IPS-18c (cell line): ENCODE results near the gene PLK4.
"Not testable (repeated sequence)": the region's sequence is repeated elsewhere in the genome, so short reads cannot be mapped to it uniquely, and the experiment has no call there.

Experiments used
- H3K4me3 ChIP-seq: 2 replicates; pipeline ENCODE4 v1.7.0; 2013; ENCODE audit warnings: low read depth, mild to moderate bottlenecking, low read length, moderate library complexity; ENCODE audit not compliant: insufficient read depth
- H3K9me3 ChIP-seq: one replicate; pipeline ENCODE4 v1.6.1; 2013; ENCODE audit warnings: mild to moderate bottlenecking, low read length, moderate library complexity; ENCODE audit not compliant: control insufficient read depth, insufficient read depth

The PLK4 gene

DNA sequence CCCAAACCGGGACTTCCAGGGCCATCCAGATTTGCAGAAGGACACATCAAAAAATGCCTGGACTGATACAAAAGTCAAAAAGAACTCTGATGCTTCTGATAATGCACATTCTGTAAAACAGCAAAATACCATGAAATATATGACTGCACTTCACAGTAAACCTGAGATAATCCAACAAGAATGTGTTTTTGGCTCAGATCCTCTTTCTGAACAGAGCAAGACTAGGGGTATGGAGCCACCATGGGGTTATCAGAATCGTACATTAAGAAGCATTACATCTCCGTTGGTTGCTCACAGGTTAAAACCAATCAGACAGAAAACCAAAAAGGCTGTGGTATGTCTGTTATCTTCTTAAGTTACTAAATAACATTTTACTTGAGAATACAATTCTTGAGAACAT is 9.2 kb downstream of the PLK4 start:
- no peaks in the 10 kb centered on the region for H3K9me3 ChIP-seq

DNA sequence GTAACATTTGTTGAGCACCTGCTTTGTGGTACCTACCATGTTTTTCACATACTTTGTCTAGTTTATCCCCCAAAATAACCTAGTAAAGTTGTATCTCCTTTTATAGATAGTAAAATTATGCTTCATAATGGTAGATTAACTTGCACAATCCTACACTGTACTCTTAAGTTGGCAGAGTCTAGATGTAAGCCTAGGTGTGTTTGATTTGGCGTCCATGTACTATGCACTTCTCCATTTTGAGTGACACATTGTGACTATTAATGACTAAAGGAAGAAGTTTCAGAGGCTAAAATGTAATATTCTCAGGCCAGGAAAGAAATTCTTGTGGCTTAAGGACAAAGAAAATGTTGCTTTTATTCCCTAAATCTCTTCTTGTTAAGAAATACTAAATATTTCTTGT is 15.4 kb downstream of the PLK4 start:
- peaks cover 2% of the 10 kb centered on the region for H3K9me3 ChIP-seq
- H3K4me3 ChIP-seq, result no peak overlapping the region

More for the DNA sequence above, 9.2 kb downstream of the PLK4 start:
- no peak overlapping the region for H3K4me3 ChIP-seq

DNA sequence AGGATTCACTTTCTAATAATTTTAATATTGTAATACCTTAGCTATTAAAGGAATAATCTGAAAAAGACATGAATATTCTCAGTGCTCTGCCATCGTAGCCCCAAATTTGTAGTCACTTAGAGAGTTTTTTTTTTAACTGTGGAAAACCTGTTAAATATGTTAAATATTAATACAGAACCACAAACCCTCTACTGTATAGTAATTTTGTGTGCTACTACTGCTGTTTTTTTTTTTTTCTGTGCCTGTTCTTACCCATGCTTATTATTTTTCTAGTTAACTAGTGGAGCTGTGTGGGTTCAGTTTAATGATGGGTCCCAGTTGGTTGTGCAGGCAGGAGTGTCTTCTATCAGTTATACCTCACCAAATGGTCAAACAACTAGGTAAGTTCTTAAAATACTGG is 15.8 kb downstream of the PLK4 start:
- peaks cover 2% of the 10 kb centered on the region for H3K9me3 ChIP-seq
- no peak overlapping the region for H3K4me3 ChIP-seq

DNA sequence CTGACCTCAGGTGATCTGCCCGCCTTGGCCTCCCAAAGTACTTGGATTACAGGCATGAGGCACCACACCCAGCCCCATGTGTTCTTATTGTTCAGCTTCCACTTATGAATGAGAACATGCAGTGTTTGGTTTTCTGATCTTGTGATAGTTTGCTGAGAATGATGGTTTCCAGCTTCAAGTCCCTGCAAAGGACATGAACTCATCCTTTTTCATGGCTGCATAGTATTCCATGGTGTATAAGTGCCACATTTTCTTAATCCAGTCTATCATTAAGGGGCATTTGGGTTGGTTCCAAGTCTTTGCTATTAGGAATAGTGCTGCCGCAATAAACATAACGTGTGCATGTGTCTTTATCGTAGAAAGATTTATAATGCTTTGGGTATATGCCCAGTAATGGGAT is 19.0 kb downstream of the PLK4 start:
- not testable (repeated sequence) for H3K9me3 ChIP-seq, H3K4me3 ChIP-seq

DNA sequence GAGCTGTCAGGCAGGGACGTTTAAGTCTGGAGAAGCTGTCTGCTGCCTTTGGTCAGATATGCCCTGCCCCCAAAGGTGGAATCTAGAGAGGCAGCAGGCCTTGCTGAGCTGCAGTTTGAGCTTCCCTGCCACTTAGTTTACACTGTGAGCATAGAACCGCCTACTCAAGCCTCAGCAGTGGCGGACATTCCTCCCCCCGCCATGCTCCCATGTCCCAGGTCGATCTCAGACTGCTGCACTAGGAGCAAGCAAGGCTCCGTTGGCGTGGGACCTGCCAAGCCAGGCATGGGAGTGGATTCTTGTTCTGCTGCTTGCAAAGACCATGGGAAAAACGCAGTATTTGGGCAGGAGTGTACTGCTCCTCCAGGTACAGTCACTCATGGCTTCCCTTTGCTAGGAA is 24.3 kb downstream of the PLK4 start:
- H3K4me3 ChIP-seq, result no peak overlapping the region
- no peaks in the 10 kb centered on the region for H3K9me3 ChIP-seq

DNA sequence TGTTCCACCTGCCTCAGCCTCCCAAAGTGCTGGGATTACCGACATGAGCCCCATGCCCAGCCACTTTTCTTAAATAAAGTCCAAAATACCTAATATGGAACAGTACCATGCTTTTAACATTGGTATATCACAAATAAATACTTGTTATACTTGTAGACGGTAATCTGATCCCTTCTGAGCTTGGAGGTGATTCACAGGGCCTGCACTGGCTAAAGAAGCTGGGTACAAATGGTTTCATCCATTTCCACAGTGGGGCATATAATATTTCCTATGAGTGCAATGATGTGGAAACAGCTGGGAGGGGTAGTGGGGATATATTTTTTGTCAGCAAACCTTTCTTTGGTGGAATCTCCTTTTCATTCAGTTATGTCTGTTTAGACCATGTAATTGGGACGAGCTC is 35.8 kb downstream of the PLK4 start:
- Histone ChIP-seq H3K4me3 (no peak overlapping the region), H3K9me3 (no peaks in the 10 kb centered on the region)

DNA sequence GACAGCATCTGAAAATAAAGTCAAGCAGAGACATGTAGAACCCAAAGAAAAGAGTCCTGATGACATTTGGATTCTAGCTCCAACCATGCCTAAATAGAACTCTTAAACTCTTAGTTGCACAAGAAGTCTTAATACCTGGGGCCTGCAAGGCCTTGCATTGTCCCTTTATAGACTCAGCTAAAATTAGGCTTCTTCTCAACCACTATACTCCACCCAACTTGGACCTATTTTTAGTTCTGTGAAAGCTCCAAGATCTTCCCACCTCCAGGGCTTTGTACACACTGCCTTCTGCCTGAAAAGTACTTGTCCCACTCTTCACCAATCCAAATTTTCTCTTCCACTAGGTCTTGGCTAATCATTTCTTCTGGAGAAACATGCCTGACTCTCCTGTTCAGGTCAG is 36.5 kb downstream of the PLK4 start:
- Histone ChIP-seq H3K4me3 (no peak overlapping the region), H3K9me3 (no peaks in the 10 kb centered on the region)

DNA sequence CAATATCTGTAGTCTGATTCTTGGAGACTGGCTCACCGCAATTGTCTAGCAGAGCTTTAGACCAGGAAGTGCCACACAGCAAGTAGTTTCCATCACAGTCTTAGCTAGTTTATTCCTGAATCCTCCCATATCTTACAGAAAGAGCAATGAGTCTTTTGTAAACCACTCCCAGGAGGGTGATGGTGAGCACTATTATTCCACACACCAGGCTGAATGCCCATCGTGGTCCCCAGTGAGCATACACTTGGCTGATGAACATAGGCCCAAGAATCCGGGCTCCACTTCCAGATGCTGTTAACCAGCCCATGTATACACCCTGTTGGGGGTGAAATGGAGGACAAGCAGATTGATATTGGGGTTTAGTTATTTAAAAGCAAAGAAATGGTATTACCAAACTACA is 39.8 kb downstream of the PLK4 start:
- no peak overlapping the region for H3K4me3 ChIP-seq

DNA sequence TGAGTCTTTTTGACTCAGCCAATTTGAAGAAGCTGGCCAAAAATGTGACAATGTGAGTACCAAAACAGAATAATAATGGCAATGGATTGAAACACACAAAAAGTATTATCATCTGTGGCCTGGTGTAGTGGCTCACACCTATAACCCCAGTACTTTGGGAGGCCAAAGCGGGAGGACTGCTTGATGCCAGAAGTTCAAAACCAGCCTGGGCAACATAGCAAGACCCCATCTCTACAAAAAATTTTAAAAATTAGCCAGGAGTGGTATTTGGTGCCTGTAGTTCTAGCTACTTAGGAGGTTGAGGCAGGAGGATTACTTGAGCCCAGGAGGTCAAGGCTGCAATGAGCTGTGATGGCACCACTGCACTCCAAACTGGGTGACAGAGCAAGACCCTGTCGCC is 41.5 kb downstream of the PLK4 start:
- Histone ChIP-seq H3K4me3 (no peak overlapping the region), H3K9me3 (no peaks in the 10 kb centered on the region)

More for the DNA sequence above, 39.8 kb downstream of the PLK4 start:
- no peaks in the 10 kb centered on the region for H3K9me3 ChIP-seq

DNA sequence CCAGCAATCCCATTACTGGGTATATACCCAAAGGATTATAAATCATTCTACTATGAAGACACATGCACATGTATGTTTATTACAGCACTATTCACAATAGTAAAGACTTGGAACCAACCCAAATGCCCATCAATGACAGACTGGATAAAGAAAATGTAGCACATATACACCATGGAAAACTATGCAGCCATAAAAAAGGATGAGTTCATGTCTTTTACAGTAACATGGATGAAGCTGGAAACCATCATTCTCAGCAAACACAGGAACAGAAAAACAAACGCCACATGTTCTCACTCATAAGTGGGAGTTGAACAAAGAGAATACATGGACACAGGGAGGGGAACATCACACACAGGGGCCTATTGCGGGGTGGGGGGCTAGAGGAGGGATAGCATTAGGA is 45.0 kb downstream of the PLK4 start:
- H3K9me3 ChIP-seq, H3K4me3 ChIP-seq: not testable (repeated sequence)

DNA sequence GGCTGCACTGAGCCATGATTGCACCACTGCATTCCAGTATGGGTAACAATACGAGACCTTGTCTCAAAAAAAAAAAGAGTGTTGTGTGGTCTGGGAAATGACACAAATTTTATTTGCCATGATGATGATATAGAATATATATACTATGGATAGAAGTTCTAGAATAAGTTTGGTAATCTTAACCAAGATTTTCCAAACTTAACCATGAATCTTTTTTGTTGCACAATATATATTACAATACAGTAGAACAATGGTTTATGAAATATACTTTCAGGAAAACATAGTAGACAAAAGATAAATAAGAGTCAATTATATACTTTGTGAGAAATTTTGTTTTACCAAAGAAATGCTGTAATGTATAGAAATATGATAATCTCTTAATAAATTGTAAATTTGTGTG is 49.5 kb downstream of the PLK4 start:
- Histone ChIP-seq H3K9me3 (no peaks in the 10 kb centered on the region), H3K4me3 (no peak overlapping the region)

DNA sequence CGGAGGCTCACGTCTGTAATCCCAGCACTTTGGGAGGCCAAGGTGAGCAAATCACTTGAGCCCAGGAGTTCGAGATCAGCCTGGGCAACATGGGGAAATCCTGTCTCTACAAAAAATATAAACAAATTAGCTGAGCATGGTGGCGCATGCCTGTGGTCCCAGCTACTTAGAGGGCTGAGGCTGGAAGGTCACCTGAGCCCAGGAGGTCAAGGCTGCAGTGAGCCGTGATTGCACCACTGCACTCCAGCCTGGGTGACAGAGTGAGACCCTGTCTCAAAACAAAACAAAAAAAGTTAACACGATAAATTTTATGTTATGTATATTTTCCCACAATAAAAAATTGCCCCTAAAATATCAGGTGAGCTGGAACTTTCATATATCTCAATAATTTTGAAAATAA is 51.1 kb downstream of the PLK4 start:
- not testable (repeated sequence) for H3K9me3 ChIP-seq, H3K4me3 ChIP-seq

DNA sequence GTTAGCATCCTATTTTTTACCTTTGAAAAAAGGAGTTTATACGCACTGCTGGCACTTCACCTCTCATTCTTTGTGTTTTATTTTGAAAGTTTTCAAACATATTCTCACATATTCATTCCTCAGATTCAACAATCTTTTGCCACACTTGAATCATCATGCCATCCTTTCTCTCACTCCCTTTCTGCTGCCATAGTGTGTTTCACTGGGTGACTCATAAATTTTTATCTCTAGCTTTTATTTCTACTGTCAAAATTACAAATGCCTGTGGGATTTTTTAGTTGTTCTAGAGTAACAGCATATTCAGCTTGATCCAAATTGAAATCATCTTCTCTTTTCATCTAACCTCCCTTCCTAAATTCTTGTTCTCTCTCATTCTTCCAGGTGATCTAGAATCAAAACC is 56.3 kb downstream of the PLK4 start:
- no peak overlapping the region for H3K4me3 ChIP-seq
- no peaks in the 10 kb centered on the region for H3K9me3 ChIP-seq
